Measurements from ENCODE around the gene IL36RN. TPM values are rescaled to one million over a fixed set of nuclear protein-coding genes. Genes with fewer than 3 reads are reported as not detected.

Gene IL36RN
- total RNA-seq, 4 donors from 2014 or later: 5.0 to 90.7 (median 28.9) TPM

DNA sequence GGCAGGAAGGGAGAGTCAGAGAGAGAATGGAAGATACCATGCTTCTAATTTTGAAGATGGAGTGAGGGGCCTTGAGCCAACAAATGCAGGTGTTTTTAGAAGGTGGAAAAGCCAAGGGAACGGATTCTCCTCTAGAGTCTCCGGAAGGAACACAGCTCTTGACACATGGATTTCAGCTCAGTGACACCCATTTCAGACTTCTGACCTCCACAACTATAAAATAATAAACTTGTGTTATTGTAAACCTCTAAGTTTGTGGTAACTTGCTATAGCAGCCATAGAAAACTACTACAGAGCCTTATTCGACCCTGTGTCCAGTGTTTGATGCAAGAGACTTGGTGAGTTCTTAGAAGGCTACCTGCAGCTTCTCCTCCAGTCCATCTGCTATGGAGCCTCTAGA lies 16.6 kb downstream of the IL36RN start:
- peak overlapping the region in 1 of 4 donors; percentile 77 for H3K27ac ChIP-seq
- H3K27me3 ChIP-seq: no peaks in the 10 kb centered on the region
- no peaks in the 10 kb centered on the region for H3K9me3 ChIP-seq
- WGBS, 2 donors: 86 to 89% methylated on average over 3 of the region's 3 CpGs
- intact Hi-C loops (cut with DNase I): no loop called here
- H3K4me1 ChIP-seq: peaks cover 13 to 77% (median 21%) of the 10 kb centered on the region in 3 donors
- H3K36me3 ChIP-seq: no peaks in the 10 kb centered on the region
- H3K4me3 ChIP-seq: no peak overlapping the region
- no peak for TF ChIP-seq POLR2A (IDR thresholded peaks at IDR 0.05)
- TF ChIP-seq, protein P1, sequence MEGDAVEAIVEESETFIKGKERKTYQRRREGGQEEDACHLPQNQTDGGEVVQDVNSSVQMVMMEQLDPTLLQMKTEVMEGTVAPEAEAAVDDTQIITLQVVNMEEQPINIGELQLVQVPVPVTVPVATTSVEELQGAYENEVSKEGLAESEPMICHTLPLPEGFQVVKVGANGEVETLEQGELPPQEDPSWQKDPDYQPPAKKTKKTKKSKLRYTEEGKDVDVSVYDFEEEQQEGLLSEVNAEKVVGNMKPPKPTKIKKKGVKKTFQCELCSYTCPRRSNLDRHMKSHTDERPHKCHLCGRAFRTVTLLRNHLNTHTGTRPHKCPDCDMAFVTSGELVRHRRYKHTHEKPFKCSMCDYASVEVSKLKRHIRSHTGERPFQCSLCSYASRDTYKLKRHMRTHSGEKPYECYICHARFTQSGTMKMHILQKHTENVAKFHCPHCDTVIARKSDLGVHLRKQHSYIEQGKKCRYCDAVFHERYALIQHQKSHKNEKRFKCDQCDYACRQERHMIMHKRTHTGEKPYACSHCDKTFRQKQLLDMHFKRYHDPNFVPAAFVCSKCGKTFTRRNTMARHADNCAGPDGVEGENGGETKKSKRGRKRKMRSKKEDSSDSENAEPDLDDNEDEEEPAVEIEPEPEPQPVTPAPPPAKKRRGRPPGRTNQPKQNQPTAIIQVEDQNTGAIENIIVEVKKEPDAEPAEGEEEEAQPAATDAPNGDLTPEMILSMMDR (IDR thresholded peaks at IDR 0.05): no peak
- DNase-seq: no peak

DNA sequence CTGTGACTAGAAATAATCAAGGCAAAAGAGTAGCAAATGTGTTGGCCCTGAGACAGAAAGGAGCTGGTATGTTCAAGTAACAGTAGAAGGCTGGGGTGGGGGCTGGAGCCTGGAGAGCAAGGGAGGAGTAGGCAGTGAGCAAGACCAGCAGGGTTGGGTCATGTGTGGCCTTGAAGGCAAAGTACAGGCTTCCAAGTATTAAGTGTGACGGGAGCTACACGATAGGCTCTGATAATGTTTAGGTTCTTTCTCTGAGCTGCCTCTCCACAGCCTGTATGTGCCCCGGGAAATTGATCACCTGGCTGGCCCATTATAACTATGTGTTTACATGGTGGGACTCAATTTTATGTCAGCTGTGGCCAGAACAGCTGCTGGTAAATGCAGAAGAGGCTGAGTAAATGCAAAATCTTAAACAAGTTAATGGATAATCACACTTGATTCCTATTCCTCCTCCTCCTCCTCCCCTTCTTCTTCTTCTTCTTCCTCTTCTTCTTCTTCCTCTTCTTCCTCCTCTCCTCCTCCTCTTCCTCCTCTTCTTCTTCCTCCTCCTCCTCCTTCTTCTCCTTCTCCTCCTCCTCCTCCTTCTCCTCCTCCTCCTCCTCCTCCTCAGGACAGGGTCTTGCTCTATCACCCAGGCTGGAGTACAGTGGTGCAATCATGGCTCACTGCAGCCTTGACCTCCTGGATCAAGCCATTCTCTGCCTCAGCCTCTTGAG lies 18.1 kb downstream of the IL36RN start:
- intact Hi-C loops (cut with DNase I): no loop called here
- TF ChIP-seq, protein P1 (IDR thresholded peaks at IDR 0.05): no peak
- TF ChIP-seq POLR2A (IDR thresholded peaks at IDR 0.05): no peak
- no peaks in the 10 kb centered on the region for H3K27me3 ChIP-seq
- H3K9me3 ChIP-seq: no peaks in the 10 kb centered on the region
- H3K4me1 ChIP-seq: peaks cover 11 to 78% (median 21%) of the 10 kb centered on the region in 3 donors
- 67 to 78% methylated on average over 3 of the region's 3 CpGs for WGBS, 2 donors
- no peak for DNase-seq
- no peaks in the 10 kb centered on the region for H3K36me3 ChIP-seq
- no peak overlapping the region for H3K4me3 ChIP-seq
- peak overlapping the region in 3 of 4 donors; percentile 78 to 94 (median 91) for H3K27ac ChIP-seq

DNA sequence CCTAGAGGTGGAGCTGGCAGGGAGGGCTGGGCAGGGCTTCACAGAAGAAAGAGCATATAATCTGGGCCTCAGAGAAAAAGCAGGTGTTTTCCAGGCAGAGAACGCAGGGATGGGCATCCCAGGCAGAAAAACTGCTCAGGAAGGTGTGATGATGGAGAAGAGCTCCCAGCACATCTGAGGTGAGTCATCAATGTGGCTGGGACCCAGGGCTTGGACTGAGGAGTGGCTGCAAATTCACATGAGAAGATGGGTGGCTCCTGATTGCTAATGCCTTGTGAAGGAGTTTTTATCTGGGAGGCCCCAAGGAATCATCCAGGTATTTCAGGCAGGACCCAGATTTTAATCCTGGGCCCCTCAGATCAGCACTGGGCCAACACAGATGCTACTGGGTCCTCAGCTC lies 18.9 kb downstream of the IL36RN start:
- intact Hi-C loops (cut with DNase I): no loop called here
- Histone ChIP-seq H3K36me3 (no peaks in the 10 kb centered on the region), H3K4me3 (no peak overlapping the region), H3K27ac (peak overlapping the region; percentile 78 to 94 (median 86)), H3K27me3 (no peaks in the 10 kb centered on the region), H3K9me3 (no peaks in the 10 kb centered on the region), H3K4me1 (peaks cover 5 to 70% (median 16%) of the 10 kb centered on the region in 3 donors)
- WGBS, 2 donors: 11 to 53% methylated on average over 1 of the region's 1 CpG
- TF ChIP-seq, protein P1 (IDR thresholded peaks at IDR 0.05): no peak
- no peak for TF ChIP-seq POLR2A (IDR thresholded peaks at IDR 0.05)
- no peak for DNase-seq

DNA sequence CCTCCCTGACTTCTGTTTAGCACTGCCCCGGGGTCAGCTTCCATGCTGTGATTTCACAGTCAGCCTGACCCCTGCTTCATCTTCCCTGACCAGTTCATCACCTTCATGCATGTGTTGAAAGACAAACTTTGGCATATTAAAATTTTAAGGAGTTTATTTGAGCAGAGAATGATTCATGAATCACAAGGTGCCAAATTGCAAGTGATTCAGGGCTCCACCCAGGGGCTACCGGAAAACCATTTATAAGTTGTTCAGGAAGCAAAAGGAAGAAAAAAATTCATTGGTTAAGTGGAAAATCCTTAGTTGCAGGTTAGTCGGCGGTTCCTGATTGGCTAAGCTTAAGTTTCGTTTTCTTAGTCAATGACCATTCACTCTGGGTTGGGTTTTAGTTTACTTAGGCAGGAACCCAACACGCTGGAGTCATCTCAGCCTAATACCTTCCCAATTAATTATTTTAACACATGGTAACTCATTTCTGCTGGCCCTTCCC lies 19.4 kb downstream of the IL36RN start:
- intact Hi-C loops (cut with DNase I): no loop called here
- no peak for DNase-seq
- no peaks in the 10 kb centered on the region for H3K36me3 ChIP-seq
- no peaks in the 10 kb centered on the region for H3K9me3 ChIP-seq
- no peak for TF ChIP-seq POLR2A (IDR thresholded peaks at IDR 0.05)
- TF ChIP-seq, protein P1 (IDR thresholded peaks at IDR 0.05): no peak
- H3K4me3 ChIP-seq: no peak overlapping the region
- no peaks in the 10 kb centered on the region for H3K27me3 ChIP-seq
- peaks cover 5 to 65% (median 12%) of the 10 kb centered on the region in 3 donors for H3K4me1 ChIP-seq
- H3K27ac ChIP-seq: peak overlapping the region; percentile 78 to 94 (median 86)
- WGBS, 2 donors: 32 to 43% methylated on average over 5 to 6 of the region's 6 CpGs

DNA sequence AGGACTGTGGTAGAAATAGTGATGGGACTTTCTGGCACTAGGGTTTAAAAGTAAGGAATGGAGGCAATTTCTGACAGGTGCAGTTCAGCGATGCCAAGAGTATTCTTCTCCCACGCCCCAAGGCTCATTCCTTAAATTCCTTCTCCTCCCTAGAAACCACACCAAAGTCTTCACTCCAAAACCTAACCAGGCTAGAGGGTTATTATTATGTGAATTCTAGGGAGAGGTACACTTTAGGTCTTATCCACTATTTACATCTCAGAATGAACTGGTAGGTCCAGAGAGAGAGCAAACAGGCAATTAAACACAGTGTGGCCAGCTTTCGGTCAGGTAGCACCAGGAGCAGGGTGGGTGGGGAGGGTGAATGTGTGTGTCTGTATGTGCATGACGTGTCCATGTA lies 20.1 kb downstream of the IL36RN start:
- H3K27me3 ChIP-seq: no peaks in the 10 kb centered on the region
- H3K36me3 ChIP-seq: no peaks in the 10 kb centered on the region
- H3K9me3 ChIP-seq: no peaks in the 10 kb centered on the region
- intact Hi-C loops (cut with DNase I): no loop called here
- H3K27ac ChIP-seq: peak overlapping the region; percentile 68 to 94 (median 80)
- H3K4me3 ChIP-seq: no peak overlapping the region
- TF ChIP-seq, protein P1 (IDR thresholded peaks at IDR 0.05): no peak
- TF ChIP-seq POLR2A (IDR thresholded peaks at IDR 0.05): no peak
- peaks cover 5 to 62% (median 12%) of the 10 kb centered on the region in 3 donors for H3K4me1 ChIP-seq
- no peak for DNase-seq
- WGBS, 2 donors: 57 to 63% methylated on average over 4 of the region's 4 CpGs

Data from esophagus squamous epithelium (tissue), 5 donors.